Panc1 (cell line): ENCODE measurements around the gene UNC5CL. TPM values are rescaled to one million over a fixed set of nuclear protein-coding genes. Genes with fewer than 3 reads are reported as not detected.

Experiments used
- ATAC-seq: fragments of 200-7000 bp; cut with Tn5 transposase; 2 replicates; pipeline ENCODE4 v1.9.1; 2020; ENCODE audit warnings: mild to moderate bottlenecking, moderate library complexity
- BruUV-seq: library from RNA; stranded (reverse); fragments of 400-500 nt; replicated peaks from 2 replicates; lab custom pipeline; 2021; lab: Mats Ljungman, UMichigan
- CTCF ChIA-PET: fragments of 300-600 bp; sonication (Branson Sonifier 250); formaldehyde crosslinking; loops from one replicate; lab custom pipeline; 2022; ENCODE audit warnings: antibody characterized with exemption; lab: Charles Lee
- POLR2A ChIA-PET: fragments of 300-600 bp; sonication (Branson Sonifier 250); formaldehyde crosslinking; loops from one replicate; lab custom pipeline; 2022; ENCODE audit warnings: antibody characterized with exemption; lab: Charles Lee
- DNase-seq: peaks from one replicate; pipeline ENCODE4 v3.0.0-alpha.2; 2010; ENCODE audit warnings: low read depth, low spot score
- H3K27ac ChIP-seq: 2 replicates; pipeline ENCODE4 v1.5.1; 2011; ENCODE audit warnings: mild to moderate bottlenecking, low read length, inconsistent platforms
- H3K27me3 ChIP-seq: fragments of 200-500 bp; sonication (Bioruptor generic); 2 replicates; pipeline ENCODE4 v1.6.0; 2014; ENCODE audit warnings: low read length, inconsistent platforms; ENCODE audit not compliant: control insufficient read depth, insufficient read depth
- H3K36me3 ChIP-seq: fragments of 200-500 bp; sonication (Bioruptor generic); 2 replicates; pipeline ENCODE4 v1.5.1; 2014; ENCODE audit warnings: inconsistent platforms, mild to moderate bottlenecking, low read length, moderate library complexity; ENCODE audit not compliant: control insufficient read depth, insufficient read depth
- H3K4me1 ChIP-seq: 2 replicates; pipeline ENCODE4 v1.5.1; 2011; ENCODE audit warnings: inconsistent platforms, mild to moderate bottlenecking, low read length, moderate library complexity; ENCODE audit not compliant: control insufficient read depth, insufficient read depth
- H3K4me3 ChIP-seq, 2 experiments: 2 replicates each; pipeline ENCODE4 v1.5.1; 2011 to 2012; ENCODE audit warnings: low read depth in 2 of 2, low read length in 2 of 2, mild to moderate bottlenecking in 2 of 2, inconsistent platforms in 1 of 2, moderate library complexity in 1 of 2
- H3K9me3 ChIP-seq: fragments of 200-500 bp; sonication (Bioruptor generic); 2 replicates; pipeline ENCODE4 v1.5.1; 2014; ENCODE audit warnings: low read depth, mild to moderate bottlenecking, inconsistent platforms, low read length, moderate library complexity; ENCODE audit not compliant: control insufficient read depth, insufficient read depth
- CTCF ChIP-seq: fragments of 450-650 bp; IDR thresholded peaks from 2 replicates; pipeline ENCODE4 v1.5.1; 2017; ENCODE audit warnings: mild to moderate bottlenecking
- POLR2AphosphoS5 ChIP-seq: IDR thresholded peaks from 2 replicates; pipeline ENCODE4 v1.6.1; 2012; ENCODE audit warnings: mild to moderate bottlenecking, low read depth, low read length, moderate library complexity
- REST ChIP-seq, 2 experiments: IDR thresholded peaks; 2 replicates each; pipeline ENCODE4 v1.6.1; 2011 to 2012; ENCODE audit warnings: low read depth in 2 of 2, control low read depth in 1 of 2, low read length in 1 of 2, mild to moderate bottlenecking in 1 of 2, moderate library complexity in 1 of 2; ENCODE audit not compliant: insufficient read depth in 1 of 2
- SIN3A ChIP-seq: IDR thresholded peaks from 2 replicates; pipeline ENCODE4 v1.6.1; 2012; ENCODE audit warnings: low read depth, mild to moderate bottlenecking, low read length, moderate library complexity, borderline replicate concordance; ENCODE audit not compliant: insufficient read depth
- TCF7L2 ChIP-seq: IDR thresholded peaks from 2 replicates; pipeline ENCODE4 v1.6.1; 2011; ENCODE audit warnings: mild to moderate bottlenecking, low read depth, low read length, inconsistent platforms
- in situ Hi-C: cut with HindIII; loops from 2 replicates; pipeline ENCODE4 v1.10.0; 2016; ENCODE audit warnings: low sequenced_read_pairs, low pct_unique_long_range_greater_than_20kb
- intact Hi-C: fragments of 100-400 bp; cut with micrococcal nuclease; formaldehyde crosslinking; loops from one replicate; pipeline ENCODE4 v1.10.0; 2022; ENCODE audit not compliant: unreplicated experiment
- total RNA-seq: library from RNA; stranded (reverse); gene quantifications from one replicate; pipeline ENCODE4 v1.2.1, GENCODE V29; 2021; ENCODE audit not compliant: unreplicated experiment

The UNC5CL gene
- total RNA-seq, 1 experiment from 2014 or later: 0.36 TPM

GRCh38 chr6:41053041-41053440 is 14.0 kb upstream of the UNC5CL start, which contains the start of gene APOBEC2:
APOBEC2 (plus strand) TSS chr6:41053202; CDS start chr6:41053348, 146 bp downstream.
- intact Hi-C loops: no loop called here
- CTCF ChIA-PET: no interaction called here
- Histone ChIP-seq H3K27me3 (no peaks in the 10 kb centered on the region), H3K36me3 (no peaks in the 10 kb centered on the region), H3K9me3 (no peaks in the 10 kb centered on the region), H3K4me3 (no peak within 1 kb of the TSS), H3K27ac (no peak within 1 kb of the TSS), H3K4me1 (no peaks in the 10 kb centered on the region)
- POLR2A ChIA-PET: no interaction called here
- in situ Hi-C loops: no loop called here
- DNase-seq: no peak
- ATAC-seq: no peak
- no TSS peak for BruUV-seq
- no peak for TF ChIP-seq SIN3A

GRCh38 chr6:41051873-41052272 is 12.9 kb upstream of the UNC5CL start:
- CTCF ChIA-PET: no interaction called here
- POLR2A ChIA-PET: no interaction called here
- no peak overlapping the region for H3K4me3 ChIP-seq
- BruUV-seq: no TSS peak
- no peak overlapping the region for H3K27ac ChIP-seq
- DNase-seq (no peak), ATAC-seq (no peak)
- no peaks in the 10 kb centered on the region for H3K4me1 ChIP-seq
- in situ Hi-C loops: no loop called here
- TF ChIP-seq SIN3A (no peak), CTCF (no peak), REST (IDR thresholded peaks at IDR 0.05; ENCODE audit: insufficient read depth in 1 of 2, low read depth in 2 of 2, low read length in 1 of 2) (no peak), POLR2AphosphoS5 (no peak), TCF7L2 (no peak)
- H3K9me3 ChIP-seq: no peaks in the 10 kb centered on the region
- no peaks in the 10 kb centered on the region for H3K27me3 ChIP-seq
- intact Hi-C loops: no loop called here
- H3K36me3 ChIP-seq: no peaks in the 10 kb centered on the region

GRCh38 chr6:41050536-41050935 is 11.5 kb upstream of the UNC5CL start:
- ChIA-PET POLR2A (no interaction called here), CTCF (no interaction called here)
- DNase-seq: no peak
- no peak for ATAC-seq
- BruUV-seq: no TSS peak
- in situ Hi-C loops (no loop called here), intact Hi-C loops (no loop called here)
- TF ChIP-seq POLR2AphosphoS5 (no peak), CTCF (no peak), SIN3A (no peak), REST (IDR thresholded peaks at IDR 0.05; ENCODE audit: insufficient read depth in 1 of 2, low read depth in 2 of 2, low read length in 1 of 2) (no peak), TCF7L2 (no peak)
- H3K4me1 ChIP-seq: no peaks in the 10 kb centered on the region
- H3K4me3 ChIP-seq: no peak overlapping the region
- H3K27ac ChIP-seq: no peak overlapping the region
- no peaks in the 10 kb centered on the region for H3K36me3 ChIP-seq
- no peaks in the 10 kb centered on the region for H3K9me3 ChIP-seq
- no peaks in the 10 kb centered on the region for H3K27me3 ChIP-seq
